HL-60 (cell line): ENCODE measurements around the gene DGLUCY.

Experiments
- DNase-seq, 2 experiments: peaks; one replicate each; pipeline ENCODE4 v3.0.0-alpha.2; 2010 to 2020; ENCODE audit warnings: low read depth in 1 of 2, low spot score in 1 of 2
- H3K27ac ChIP-seq: fragments of 250-450 bp; sonication (Bioruptor Pico); replicated peaks from 2 replicates; pipeline ENCODE4 v1.5.1; 2020; ENCODE audit warnings: mild to moderate bottlenecking, moderate library complexity
- H3K27me3 ChIP-seq: fragments of 250-450 bp; sonication (Bioruptor Pico); 2 replicates; pipeline ENCODE4 v1.5.1; 2021; ENCODE audit warnings: mild to moderate bottlenecking, moderate library complexity; ENCODE audit not compliant: insufficient read depth, poor library complexity, severe bottlenecking
- H3K4me3 ChIP-seq: replicated peaks from 2 replicates; pipeline ENCODE4 v1.5.1; 2011; ENCODE audit warnings: mild to moderate bottlenecking, control low read depth, low read length; ENCODE audit not compliant: insufficient read depth
- GABPA ChIP-seq: IDR thresholded peaks from 2 replicates; pipeline ENCODE4 v1.6.1; 2012; ENCODE audit warnings: low read depth
- POLR2AphosphoS5 ChIP-seq: IDR thresholded peaks from 2 replicates; pipeline ENCODE4 v1.6.1; 2012; ENCODE audit warnings: low read depth
- REST ChIP-seq: IDR thresholded peaks from 2 replicates; pipeline ENCODE4 v1.6.1; 2012; ENCODE audit warnings: low read depth; ENCODE audit not compliant: insufficient replicate concordance
- SPI1 ChIP-seq: IDR thresholded peaks from 2 replicates; pipeline ENCODE4 v1.6.1; 2012; ENCODE audit warnings: low read depth, mild to moderate bottlenecking, borderline replicate concordance
- TF ChIP-seq, protein P1 (sequence below): IDR thresholded peaks from one replicate; pipeline ENCODE4 v1.5.1; 2011; ENCODE audit warnings: low read length, control low read depth, inconsistent platforms; ENCODE audit not compliant: insufficient read depth

Gene DGLUCY

DNA sequence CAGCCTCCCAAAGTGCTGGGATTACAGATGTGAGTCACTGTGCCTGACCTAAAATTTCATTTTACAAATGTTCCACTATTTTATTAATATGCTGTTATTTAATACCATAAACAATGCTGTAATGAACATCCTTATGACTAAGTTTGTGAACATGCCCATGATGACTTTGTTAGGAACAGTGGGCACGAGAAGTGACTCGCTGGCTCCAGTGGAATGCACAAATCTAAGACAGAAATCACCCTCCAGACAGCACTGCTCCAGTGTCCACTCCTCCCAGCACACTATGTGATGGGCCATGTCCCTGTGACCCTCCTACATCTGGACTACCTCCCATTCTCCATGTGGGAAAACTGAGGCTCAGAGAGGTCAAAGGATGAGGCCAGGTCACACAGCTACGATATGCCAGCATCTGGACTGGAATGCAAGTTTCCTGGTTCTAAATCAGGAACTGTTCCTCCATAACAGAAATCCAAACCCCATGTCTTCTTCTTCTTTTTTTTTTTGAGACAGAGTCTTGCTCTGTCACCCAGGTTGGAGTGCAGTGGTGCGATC, 72.7 kb downstream of the DGLUCY start:
- no peak for DNase-seq
- TF ChIP-seq, protein P1, sequence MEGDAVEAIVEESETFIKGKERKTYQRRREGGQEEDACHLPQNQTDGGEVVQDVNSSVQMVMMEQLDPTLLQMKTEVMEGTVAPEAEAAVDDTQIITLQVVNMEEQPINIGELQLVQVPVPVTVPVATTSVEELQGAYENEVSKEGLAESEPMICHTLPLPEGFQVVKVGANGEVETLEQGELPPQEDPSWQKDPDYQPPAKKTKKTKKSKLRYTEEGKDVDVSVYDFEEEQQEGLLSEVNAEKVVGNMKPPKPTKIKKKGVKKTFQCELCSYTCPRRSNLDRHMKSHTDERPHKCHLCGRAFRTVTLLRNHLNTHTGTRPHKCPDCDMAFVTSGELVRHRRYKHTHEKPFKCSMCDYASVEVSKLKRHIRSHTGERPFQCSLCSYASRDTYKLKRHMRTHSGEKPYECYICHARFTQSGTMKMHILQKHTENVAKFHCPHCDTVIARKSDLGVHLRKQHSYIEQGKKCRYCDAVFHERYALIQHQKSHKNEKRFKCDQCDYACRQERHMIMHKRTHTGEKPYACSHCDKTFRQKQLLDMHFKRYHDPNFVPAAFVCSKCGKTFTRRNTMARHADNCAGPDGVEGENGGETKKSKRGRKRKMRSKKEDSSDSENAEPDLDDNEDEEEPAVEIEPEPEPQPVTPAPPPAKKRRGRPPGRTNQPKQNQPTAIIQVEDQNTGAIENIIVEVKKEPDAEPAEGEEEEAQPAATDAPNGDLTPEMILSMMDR: no peak
- no peak overlapping the region for H3K27ac ChIP-seq
- no peak overlapping the region for H3K4me3 ChIP-seq
- no peaks in the 10 kb centered on the region for H3K27me3 ChIP-seq

DNA sequence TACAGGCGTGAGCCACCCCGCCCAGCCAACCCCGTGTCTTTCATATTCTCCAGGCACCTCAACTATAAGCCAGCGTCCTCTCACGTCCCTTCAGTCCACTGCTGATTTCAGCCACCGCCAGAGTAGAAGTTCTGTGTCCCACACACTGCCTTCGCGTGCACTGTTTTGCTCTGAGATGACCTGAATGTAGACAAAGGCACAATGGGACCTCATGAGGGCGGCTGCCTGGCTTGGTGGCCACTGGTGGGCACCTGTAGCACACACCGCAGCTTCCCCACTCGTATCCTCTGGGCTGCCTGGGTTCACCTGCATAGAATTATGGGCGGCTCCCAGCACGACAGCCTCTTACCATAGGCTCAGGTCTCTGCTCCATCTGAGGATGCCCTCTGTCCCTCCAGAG, 73.4 kb downstream of the DGLUCY start:
- no peaks in the 10 kb centered on the region for H3K27me3 ChIP-seq
- no peak for TF ChIP-seq REST
- TF ChIP-seq, protein P1: no peak
- no peak for TF ChIP-seq POLR2AphosphoS5
- TF ChIP-seq GABPA: no peak
- no peak for TF ChIP-seq SPI1
- no peak overlapping the region for H3K27ac ChIP-seq
- no peak for DNase-seq
- no peak overlapping the region for H3K4me3 ChIP-seq

- TF ChIP-seq SPI1 (no peak), REST (no peak), POLR2AphosphoS5 (no peak), GABPA (no peak)
- TF ChIP-seq, protein P1: no peak
- Histone ChIP-seq H3K4me3 (no peak overlapping the region), H3K27me3 (no peaks in the 10 kb centered on the region), H3K27ac (no peak overlapping the region)
- DNase-seq: no peak
Observed at GRCh38 chr14:91190853-91191252, 77.0 kb downstream of the DGLUCY start.

GRCh38 chr14:91193069-91193468, 79.2 kb downstream of the DGLUCY start:
- Histone ChIP-seq H3K27me3 (no peaks in the 10 kb centered on the region), H3K27ac (no peak overlapping the region), H3K4me3 (no peak overlapping the region)
- no peak for DNase-seq
- TF ChIP-seq REST (no peak), GABPA (no peak), SPI1 (no peak), POLR2AphosphoS5 (no peak)
- TF ChIP-seq, protein P1: no peak
